ENCODE results near the gene TMEM150C.

Gene TMEM150C

GRCh38 chr4:82591592-82591991 is 29.8 kb upstream of the TMEM150C start:
- no peak for TF ChIP-seq CTCF (IDR thresholded peaks at IDR 0.05; ENCODE audit: poor library complexity, severe bottlenecking)
- Histone ChIP-seq H3K36me3 (ENCODE audit: low read depth) (no peaks in the 10 kb centered on the region), H3K27ac (ENCODE audit: poor library complexity, severe bottlenecking) (no peak overlapping the region), H3K9me3 (ENCODE audit: severe bottlenecking) (no peaks in the 10 kb centered on the region), H3K4me3 (ENCODE audit: severe bottlenecking) (no peak overlapping the region), H3K4me1 (ENCODE audit: insufficient read depth, poor library complexity, severe bottlenecking) (no peaks in the 10 kb centered on the region), H3K27me3 (ENCODE audit: insufficient read depth, poor library complexity, severe bottlenecking) (no peaks in the 10 kb centered on the region)
- DNase-seq (ENCODE audit: low spot score): no peak
- ATAC-seq (ENCODE audit: low read depth): no peak

- Histone ChIP-seq H3K27ac (ENCODE audit: poor library complexity, severe bottlenecking) (no peak overlapping the region), H3K4me1 (ENCODE audit: insufficient read depth, poor library complexity, severe bottlenecking) (no peaks in the 10 kb centered on the region), H3K9me3 (ENCODE audit: severe bottlenecking) (no peaks in the 10 kb centered on the region), H3K27me3 (ENCODE audit: insufficient read depth, poor library complexity, severe bottlenecking) (no peaks in the 10 kb centered on the region), H3K36me3 (ENCODE audit: low read depth) (no peaks in the 10 kb centered on the region), H3K4me3 (ENCODE audit: severe bottlenecking) (no peak overlapping the region)
- no peak for TF ChIP-seq CTCF (IDR thresholded peaks at IDR 0.05; ENCODE audit: poor library complexity, severe bottlenecking)
- DNase-seq (ENCODE audit: low spot score): no peak
- ATAC-seq (ENCODE audit: low read depth): no peak
These were observed 28.0 kb upstream of the TMEM150C start for GRCh38 chr4:82589756-82590155.

- no peaks in the 10 kb centered on the region for H3K4me1 ChIP-seq (ENCODE audit: insufficient read depth, poor library complexity, severe bottlenecking)
- no peaks in the 10 kb centered on the region for H3K9me3 ChIP-seq (ENCODE audit: severe bottlenecking)
- H3K4me3 ChIP-seq (ENCODE audit: severe bottlenecking): no peak overlapping the region
- no peaks in the 10 kb centered on the region for H3K36me3 ChIP-seq (ENCODE audit: low read depth)
- H3K27ac ChIP-seq (ENCODE audit: poor library complexity, severe bottlenecking): no peak overlapping the region
- no peak for TF ChIP-seq CTCF (IDR thresholded peaks at IDR 0.05; ENCODE audit: poor library complexity, severe bottlenecking)
- DNase-seq (ENCODE audit: low spot score): no peak
- H3K27me3 ChIP-seq (ENCODE audit: insufficient read depth, poor library complexity, severe bottlenecking): no peaks in the 10 kb centered on the region
- no peak for ATAC-seq (ENCODE audit: low read depth)
These were observed 27.0 kb upstream of the TMEM150C start for GRCh38 chr4:82588771-82589270.

GRCh38 chr4:82587826-82588540 is 26.2 kb upstream of the TMEM150C start:
- H3K4me1 ChIP-seq (ENCODE audit: insufficient read depth, poor library complexity, severe bottlenecking): no peaks in the 10 kb centered on the region
- no peak for DNase-seq (ENCODE audit: low spot score)

More at GRCh38 chr4:82587826-82588540, 26.2 kb upstream of the TMEM150C start:
- no peak for TF ChIP-seq CTCF (IDR thresholded peaks at IDR 0.05; ENCODE audit: poor library complexity, severe bottlenecking)
- no peak for ATAC-seq (ENCODE audit: low read depth)
- H3K27me3 ChIP-seq (ENCODE audit: insufficient read depth, poor library complexity, severe bottlenecking): no peaks in the 10 kb centered on the region
- H3K9me3 ChIP-seq (ENCODE audit: severe bottlenecking): no peaks in the 10 kb centered on the region
- H3K4me3 ChIP-seq (ENCODE audit: severe bottlenecking): no peak overlapping the region
- no peaks in the 10 kb centered on the region for H3K36me3 ChIP-seq (ENCODE audit: low read depth)
- no peak overlapping the region for H3K27ac ChIP-seq (ENCODE audit: poor library complexity, severe bottlenecking)
